ENCODE data around the gene KIFBP.
"Not testable (repeated sequence)": the region's sequence is repeated elsewhere in the genome, so short reads cannot be mapped to it uniquely, and the experiment has no call there.

Gene KIFBP

DNA sequence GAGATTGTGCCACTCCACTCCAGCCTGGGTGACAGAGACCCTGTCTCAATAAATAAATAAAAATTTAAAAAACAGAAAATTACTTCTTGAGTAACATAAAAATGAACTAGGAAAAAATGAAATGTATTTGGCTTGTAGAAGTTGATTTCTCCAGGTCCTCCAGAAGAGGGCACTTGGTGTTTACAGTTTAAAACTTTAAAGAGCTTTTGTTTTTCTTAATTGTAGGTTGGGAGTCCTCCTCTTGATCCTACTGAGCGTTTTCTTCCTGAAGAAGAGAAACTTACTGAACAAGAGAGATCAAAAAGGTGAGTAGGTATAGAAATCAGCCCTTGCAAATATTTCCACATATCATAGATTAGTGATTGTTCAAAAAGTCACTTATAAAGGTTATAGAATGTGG, 16.2 kb downstream of the KIFBP start:
- DNase-seq, result peak; percentile 3

GRCh38 chr10:69005704-69006485, 17.3 kb downstream of the KIFBP start:
- DNase-seq, result no peak

- no peak for DNase-seq
These were observed 18.7 kb downstream of the KIFBP start for GRCh38 chr10:69007260-69007659.

DNA sequence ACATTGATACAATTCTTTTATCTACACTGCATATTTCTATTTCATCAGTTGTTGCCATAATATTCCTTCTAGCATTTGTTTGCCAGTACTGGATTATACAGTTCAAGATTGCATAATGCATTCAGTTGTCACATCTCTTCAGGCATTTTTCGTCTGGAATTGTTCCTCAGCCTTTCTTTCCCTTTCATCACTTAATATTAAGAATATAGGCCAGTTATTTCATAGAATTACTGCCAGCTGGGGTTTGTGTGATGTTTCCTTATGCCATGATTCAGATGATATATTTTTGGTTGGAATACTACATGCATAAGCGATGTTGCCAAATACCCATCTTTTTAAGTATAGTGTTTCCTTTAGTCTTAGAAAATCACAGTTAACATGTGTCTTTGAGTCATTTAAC, 20.8 kb downstream of the KIFBP start:
- no peak for DNase-seq

- no peak for DNase-seq
These were observed 21.6 kb downstream of the KIFBP start for GRCh38 chr10:69010151-69010640.

- DNase-seq, result not testable (repeated sequence)
These were observed 24.2 kb downstream of the KIFBP start for GRCh38 chr10:69012778-69013177.

DNA sequence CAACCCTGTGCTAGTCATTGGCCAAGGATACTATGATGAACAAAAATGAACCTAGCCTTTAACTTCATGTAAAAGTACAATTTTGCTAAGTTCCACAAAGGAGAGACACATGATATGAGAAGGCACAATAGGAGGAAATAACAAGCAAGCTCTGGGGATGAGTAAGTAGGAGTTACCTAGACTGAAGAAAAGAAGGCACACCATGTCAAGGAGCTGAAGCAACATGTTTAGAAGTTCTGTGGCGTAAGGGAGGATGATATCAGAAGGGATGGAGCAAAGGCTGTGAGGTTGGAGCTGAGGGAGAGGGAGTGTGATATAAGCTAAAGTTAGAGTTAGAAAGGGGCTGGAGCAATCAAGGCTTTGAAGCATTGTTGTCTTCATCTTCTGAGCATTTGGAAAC, 25.6 kb downstream of the KIFBP start:
- DNase-seq, result no peak

GRCh38 chr10:69018613-69019012, 30.0 kb downstream of the KIFBP start:
- DNase-seq, result no peak

DNA sequence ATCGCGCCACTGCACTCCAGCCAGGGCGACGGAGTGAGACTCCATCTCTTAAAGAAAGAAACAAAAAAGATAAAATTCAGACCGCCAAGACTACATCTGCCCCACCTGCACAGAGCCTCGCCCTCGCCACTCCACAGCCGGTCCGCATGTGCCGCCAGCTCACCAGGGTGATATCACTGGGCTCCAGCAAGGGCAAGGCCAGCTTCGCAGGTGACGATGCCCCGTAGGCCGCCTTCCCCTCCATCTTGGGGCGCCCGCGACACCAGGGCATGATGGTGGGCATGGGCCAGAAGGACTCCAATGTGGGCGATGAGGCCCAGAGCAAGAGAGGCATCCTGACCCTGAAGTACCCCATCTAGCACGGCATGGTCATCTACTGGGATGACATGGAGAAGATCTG, 34.0 kb downstream of the KIFBP start:
- DNase-seq, result no peak

DNA sequence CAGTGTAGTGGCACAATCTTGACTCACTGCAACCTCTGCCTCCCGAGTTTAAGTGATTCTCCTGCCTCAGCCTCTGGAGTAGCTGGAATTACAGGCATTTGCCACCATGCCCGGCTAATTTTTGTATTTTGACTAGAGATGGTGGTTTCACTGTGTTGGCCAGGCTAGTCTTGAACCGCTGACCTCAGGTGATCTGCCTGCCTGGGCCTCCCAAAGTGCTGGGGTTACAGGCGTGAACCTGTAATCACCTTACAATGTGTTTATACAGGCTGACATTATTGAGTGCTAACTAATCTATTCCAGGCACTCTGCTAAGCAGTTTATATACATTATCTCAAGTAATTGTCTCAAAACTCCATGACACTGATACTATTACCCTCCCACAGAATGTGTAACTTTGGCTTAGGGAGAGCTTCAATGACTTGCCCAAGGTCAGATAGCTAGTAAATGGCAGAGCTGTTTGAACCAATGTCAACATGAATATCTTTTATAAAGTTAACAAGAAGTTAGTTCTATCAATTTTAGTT, 36.8 kb downstream of the KIFBP start:
- no peak for DNase-seq

DNA sequence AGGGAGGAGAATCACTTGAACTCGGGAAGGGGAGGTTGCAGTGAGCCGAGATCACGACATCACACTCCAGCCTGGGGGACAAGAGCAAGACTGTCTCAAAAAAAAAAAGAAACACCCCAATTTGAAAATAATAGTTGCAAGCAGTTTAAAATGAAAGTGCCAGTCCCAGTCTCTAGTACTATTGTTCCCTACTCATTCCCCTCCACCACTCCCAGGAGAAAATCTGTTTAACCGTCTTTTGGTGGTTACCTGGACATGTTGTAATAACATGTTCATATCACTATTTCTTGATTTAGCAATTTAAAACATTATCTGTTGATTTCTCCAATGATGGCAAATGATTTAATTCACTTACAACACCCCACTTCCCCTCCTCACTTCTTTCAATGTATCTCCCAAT, 44.7 kb downstream of the KIFBP start:
- DNase-seq, result no peak

GRCh38 chr10:69037489-69037888, 48.9 kb downstream of the KIFBP start:
- no peak for DNase-seq

- DNase-seq, result not testable (repeated sequence)
These were observed 52.3 kb downstream of the KIFBP start for GRCh38 chr10:69040904-69041303.

DNA sequence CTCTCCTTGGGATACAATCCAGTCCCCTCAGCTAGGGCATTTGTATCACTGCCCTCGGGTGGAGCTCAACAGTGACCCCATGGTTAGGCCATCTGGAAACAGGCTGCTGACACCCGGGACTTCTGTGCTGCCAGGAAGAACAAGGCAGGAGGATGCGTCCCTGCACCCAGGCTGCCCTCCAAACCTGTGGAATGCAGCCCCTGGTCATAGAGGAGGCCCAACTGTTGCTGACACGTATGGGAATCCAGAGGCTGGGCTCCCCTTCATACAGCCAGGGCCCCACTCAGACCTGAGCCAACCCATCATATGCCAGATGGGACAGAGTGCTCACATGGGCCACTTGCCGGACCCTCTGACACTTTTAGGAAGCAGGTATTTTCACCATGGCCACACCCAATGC, 53.8 kb downstream of the KIFBP start:
- no peak for DNase-seq

DNA sequence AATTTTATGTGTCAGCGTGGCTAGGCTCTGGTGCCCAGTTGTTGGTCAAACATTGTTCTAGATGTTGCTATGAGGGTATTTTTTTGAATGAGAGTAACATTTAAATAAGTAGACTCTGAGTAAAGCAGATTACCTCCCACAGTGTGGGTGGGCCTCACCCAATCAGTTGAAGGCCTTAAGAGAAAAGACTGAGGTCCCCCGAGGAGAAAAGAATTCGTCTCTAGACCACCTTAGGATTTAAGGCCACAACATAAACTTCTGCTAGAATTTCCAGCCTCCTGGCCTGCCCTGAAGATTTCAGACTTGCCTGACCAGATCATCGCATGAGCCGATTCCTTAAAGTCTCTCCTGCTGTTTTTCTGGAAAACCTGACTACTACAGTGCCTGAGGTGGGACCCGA, 54.2 kb downstream of the KIFBP start:
- no peak for DNase-seq

GRCh38 chr10:69043931-69044531, 55.4 kb downstream of the KIFBP start:
- DNase-seq, result no peak

DNA sequence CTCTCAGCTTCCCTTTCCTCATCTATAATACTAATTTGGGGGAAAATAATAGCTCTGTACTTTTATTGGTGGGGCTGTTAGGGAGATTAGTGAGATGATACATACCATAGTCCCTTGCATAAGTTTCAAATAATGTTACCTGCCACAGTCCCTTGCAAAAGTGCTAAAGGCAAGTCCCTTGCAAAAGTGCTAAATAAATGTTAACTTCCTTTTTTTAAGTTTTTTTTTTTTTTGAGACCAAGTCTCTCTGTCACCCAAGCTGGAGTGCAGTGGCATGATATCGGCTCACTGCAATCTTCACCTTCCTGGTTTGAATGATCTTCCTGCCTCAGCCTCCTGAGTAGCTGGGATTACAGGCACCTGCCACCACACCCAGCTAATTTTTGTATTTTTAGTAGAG, 55.9 kb downstream of the KIFBP start:
- DNase-seq, result no peak

DNA sequence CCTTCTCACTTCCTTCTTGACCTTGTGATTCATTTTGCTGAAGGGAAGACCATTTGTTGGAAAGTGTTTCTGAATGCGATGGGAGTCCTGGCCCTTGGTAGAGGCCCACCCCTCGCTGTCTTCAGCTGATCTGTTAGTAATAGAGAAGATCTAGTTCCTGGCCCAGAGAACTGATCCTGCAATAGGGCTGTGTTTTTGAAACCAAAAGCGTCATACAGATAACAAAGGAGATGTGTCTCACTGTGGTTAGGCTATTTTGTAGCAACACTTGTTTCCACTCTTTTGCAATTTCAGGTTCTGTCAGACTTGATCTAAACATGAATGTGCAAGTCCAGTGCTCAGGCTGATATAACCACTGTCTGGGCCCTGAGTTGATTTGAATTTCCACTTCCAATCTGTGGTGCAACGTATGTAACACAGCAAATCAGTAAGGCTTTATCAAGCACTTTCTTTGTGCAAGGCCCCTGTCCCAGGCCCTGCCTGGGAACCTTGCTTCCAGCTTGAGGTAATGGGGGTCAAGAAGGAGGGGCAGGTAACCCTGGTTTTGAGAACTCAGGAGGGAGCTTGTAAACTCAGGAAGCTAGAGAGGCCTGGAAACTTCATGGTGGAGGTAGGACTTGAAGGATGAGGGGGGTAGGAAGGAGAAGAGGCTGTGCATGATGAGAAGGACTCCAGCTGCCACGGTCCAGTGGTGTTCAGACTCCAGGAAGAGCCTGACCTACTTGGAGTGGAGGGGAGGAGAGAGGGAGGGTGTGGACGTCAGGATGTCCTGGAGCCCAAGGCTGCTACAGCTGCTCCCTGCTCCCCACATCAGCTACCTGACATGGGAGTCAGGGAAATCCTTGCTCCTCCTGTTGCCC, 57.1 kb downstream of the KIFBP start:
- DNase-seq, result no peak

DNA sequence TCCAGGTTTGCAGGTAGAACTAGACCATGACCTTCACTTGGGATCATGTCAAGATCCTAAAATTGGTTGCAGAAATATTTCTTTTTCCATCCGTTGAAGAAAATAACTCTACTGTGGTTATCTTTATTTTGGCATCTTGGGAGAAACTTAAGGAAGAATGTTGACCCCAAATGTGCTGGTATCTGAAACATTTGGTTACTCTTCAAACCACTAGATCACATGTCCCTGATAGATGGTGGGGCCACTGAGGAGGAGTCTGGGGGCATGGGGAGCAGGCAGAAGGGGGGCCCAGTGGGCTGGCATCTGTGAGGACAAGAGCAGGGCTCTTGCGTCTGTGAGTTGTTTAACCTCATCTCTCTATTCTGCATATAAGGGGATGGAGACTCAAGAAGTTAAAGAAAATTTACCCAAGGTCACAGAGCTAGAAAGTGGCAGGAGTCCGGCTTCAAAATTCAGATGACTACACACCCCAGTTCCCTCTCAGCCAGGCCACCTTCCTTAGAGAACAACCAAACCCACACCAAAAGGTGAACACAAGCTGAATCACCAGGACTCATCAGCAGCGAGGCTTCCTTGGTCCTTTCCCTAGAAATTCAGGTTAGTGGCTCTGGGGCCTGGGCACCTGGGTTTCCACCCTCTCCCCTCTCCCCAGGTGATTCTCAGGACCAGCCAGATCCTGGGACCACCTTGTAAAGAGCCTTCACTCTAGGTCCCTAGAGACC, 58.7 kb downstream of the KIFBP start:
- DNase-seq, result no peak

- no peak for DNase-seq
These were observed 59.5 kb downstream of the KIFBP start for GRCh38 chr10:69048103-69048502.

DNA sequence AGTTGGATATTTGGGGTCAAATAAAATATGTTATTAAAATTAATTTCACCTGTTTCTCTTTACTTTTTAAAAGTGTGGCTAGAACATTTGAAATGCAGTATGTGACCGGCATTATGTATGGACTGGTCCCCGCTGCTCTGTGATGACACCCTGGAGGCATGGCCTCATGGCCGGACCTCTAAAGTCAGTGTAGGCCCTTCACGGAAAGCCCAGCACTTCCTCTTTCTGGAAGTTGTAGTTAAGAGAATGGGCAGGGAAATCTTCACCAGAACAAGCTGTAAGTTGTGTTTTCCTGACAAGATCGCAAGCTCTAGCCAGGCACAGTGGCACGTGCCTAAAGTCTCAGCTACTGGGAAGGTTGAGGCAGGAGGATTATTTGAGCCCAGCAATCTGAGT, 61.0 kb downstream of the KIFBP start:
- DNase-seq, result no peak

DNA sequence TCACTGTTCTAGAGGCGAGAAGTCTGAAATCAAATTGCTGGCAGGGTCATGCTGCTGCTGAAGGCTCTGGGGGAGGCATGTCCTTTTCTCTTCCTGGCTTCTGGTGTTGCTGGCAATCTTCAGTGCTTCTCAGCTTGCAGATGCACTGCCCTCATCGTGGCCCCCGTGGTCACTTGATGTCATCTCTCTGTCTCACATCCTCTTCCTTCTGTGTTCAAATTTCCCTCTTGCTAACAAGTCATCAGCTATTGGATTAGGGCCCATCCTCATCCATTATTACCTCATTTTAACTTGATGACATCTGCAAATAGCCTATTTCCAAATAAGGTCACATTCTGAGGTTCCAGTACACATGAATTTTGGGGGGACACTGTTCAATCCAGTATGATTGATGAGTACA, 62.7 kb downstream of the KIFBP start:
- no peak for DNase-seq
